22Rv1 (cell line): ENCODE results near the gene PRELID3B.

Experiments used
- CTCF ChIP-seq: fragments of 450-650 bp; IDR thresholded peaks from 2 replicates; pipeline ENCODE4 v1.5.1; 2017; ENCODE audit warnings: mild to moderate bottlenecking
- ZFX ChIP-seq: fragments of 450-650 bp; IDR thresholded peaks from 2 replicates; pipeline ENCODE4 v1.6.1; 2017; ENCODE audit warnings: antibody characterized with exemption, borderline replicate concordance

GRCh38 chr20:59007665-59008511 is 34.7 kb downstream of the PRELID3B start:
- TF ChIP-seq CTCF (no peak), ZFX (no peak)
